Measurements from ENCODE around the gene EIF1.
"Not testable (repeated sequence)": the region's sequence is repeated elsewhere in the genome, so short reads cannot be mapped to it uniquely, and the experiment has no call there.

The EIF1 gene

DNA sequence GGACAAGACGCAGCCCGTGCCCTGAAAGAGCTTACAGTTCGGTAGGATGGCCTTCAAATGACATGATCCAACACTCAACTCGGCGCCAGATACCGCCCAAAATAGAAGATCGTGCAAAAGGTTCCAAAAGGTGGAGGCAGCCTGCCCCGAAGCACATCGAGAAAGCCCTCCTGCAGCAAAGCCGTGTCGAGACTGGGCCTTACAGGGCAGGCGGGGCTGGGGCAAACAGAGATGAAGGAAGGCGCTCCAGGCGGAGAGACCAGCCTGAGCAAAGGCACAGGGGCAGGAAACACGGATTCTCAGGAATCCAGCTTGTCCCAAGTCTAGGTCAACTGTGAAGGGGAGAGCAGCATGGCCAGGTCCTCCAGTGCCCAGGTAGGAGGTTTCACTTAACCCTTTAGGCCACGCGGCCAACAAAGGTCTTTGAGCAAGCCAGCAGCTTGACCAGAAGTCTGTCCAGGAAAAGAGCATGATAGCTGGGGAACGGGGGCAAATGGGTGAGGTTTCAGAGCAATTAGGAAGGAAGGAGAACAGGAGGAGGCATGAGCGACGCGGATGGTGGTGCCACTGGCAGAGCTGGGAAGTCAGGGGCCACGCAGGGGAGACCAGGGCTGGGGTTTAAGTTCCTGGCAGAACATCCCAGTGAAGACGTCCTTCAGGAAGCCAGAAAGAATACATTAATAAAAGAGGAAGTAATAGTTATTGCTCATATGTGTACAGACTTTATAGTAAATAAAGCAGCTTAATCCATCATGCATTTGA lies 21.2 kb upstream of the EIF1 start:
- Histone ChIP-seq H3K9ac (ENCODE audit: low read length) (peak overlapping the region; percentile 86), H3K4me3 (ENCODE audit: low read length) (no peak overlapping the region), H3K9me3 (ENCODE audit: control insufficient read depth, low read length) (no peaks in the 10 kb centered on the region), H3K36me3 (ENCODE audit: control insufficient read depth, insufficient read depth, low read length, severe bottlenecking) (no peaks in the 10 kb centered on the region), H3K27me3 (replicated peaks; ENCODE audit: control insufficient read depth, insufficient read depth, low read length) (no peaks in the 10 kb centered on the region), H3K4me1 (ENCODE audit: control insufficient read depth, insufficient read depth, low read length) (peaks cover 8% of the 10 kb centered on the region)
- DNase-seq (ENCODE audit: low read depth): no peak

DNA sequence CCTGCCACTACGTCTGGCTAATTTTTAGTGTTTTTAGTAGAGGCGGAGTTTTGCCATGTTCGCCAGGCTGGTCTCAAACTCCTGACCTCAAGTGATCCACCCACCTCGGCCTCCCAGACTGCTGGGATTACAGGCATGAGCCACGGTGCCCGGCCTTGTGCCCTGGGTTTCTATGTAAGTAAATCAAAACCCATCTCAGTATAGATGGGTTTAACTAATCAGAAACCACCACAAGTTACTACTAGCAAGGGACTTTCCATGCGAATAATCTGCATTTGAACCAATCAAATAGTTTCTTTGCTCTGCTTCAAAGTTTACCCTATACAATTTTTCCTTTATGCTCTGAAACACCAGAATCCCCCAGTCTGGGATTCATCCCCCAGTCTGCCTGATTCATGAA lies 16.5 kb upstream of the EIF1 start:
- H3K4me3 ChIP-seq (ENCODE audit: low read length): no peak overlapping the region
- H3K4me1 ChIP-seq (ENCODE audit: control insufficient read depth, insufficient read depth, low read length): no peaks in the 10 kb centered on the region
- H3K9ac ChIP-seq (ENCODE audit: low read length): no peak overlapping the region
- no peaks in the 10 kb centered on the region for H3K9me3 ChIP-seq (ENCODE audit: control insufficient read depth, low read length)
- DNase-seq (ENCODE audit: low read depth): no peak
- no peaks in the 10 kb centered on the region for H3K27me3 ChIP-seq (replicated peaks; ENCODE audit: control insufficient read depth, insufficient read depth, low read length)
- no peaks in the 10 kb centered on the region for H3K36me3 ChIP-seq (ENCODE audit: control insufficient read depth, insufficient read depth, low read length, severe bottlenecking)

DNA sequence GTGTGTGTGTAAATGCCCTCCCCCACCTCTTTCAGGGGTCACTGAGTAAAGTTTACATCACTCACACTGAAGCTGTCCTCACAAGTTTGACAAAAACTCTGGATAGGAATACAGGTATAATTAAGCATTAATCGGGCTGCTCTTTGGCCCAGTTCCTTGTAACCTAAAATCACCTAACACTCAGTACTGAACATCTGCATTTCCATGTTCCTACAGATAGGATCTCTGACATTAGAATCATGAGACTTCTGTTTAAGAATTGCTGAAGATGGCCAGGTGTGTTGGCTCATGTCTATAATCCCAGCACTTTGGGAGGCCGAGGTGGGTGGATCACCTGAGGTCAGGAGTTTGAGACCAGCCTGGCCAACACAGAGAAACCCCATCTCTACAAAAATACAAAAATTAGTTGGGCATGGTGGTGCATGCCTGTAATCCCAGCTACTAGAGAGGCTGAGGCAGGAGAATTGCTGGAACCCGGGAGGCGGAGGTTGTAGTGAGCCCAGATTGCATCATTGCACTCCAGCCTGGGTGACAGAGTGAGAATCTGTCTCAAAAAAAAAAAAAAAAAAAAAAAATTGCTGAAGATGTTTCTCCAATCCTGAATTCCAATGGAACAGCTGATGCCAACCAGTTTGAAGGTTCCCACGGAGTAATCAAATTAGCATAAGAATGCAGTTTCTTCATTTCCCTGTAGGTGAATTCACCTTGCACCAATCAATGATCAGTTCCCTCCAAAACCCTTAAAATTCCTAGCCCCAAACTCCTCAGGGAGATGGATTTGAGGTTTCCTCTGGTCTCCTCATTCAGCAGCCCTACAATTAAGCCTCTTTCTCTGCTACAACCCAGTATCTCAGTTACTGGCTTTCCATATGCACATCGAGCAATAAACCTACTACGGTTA lies 13.3 kb upstream of the EIF1 start:
- H3K4me3 ChIP-seq (ENCODE audit: low read length); H3K9me3 ChIP-seq (ENCODE audit: control insufficient read depth, low read length); DNase-seq (ENCODE audit: low read depth); H3K27me3 ChIP-seq (replicated peaks; ENCODE audit: control insufficient read depth, insufficient read depth, low read length); H3K36me3 ChIP-seq (ENCODE audit: control insufficient read depth, insufficient read depth, low read length, severe bottlenecking); H3K9ac ChIP-seq (ENCODE audit: low read length): not testable (repeated sequence)
- H3K4me1 ChIP-seq (ENCODE audit: control insufficient read depth, insufficient read depth, low read length): peaks cover 13% of the 10 kb centered on the region

DNA sequence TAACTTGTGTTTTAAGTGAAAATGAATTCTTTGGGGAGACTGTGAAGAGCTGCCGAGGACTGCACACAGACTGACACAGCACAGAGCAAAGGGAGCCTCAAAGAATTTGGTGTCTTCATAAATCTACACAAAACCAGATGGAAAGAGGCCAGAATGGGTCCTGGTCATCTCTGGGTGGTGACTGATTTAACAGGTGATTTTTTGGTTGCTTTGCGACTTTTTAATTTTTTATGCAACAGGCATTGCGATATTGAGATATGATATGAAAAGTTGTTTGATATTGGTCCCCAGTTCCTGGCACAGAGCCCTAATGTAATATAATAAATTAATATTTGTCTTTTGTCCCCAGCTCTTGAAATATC lies 12.6 kb upstream of the EIF1 start:
- no peak overlapping the region for H3K4me3 ChIP-seq (ENCODE audit: low read length)
- H3K9me3 ChIP-seq (ENCODE audit: control insufficient read depth, low read length): no peaks in the 10 kb centered on the region
- no peak overlapping the region for H3K9ac ChIP-seq (ENCODE audit: low read length)
- peaks cover 13% of the 10 kb centered on the region for H3K4me1 ChIP-seq (ENCODE audit: control insufficient read depth, insufficient read depth, low read length)
- H3K36me3 ChIP-seq (ENCODE audit: control insufficient read depth, insufficient read depth, low read length, severe bottlenecking): no peaks in the 10 kb centered on the region
- DNase-seq (ENCODE audit: low read depth): no peak
- H3K27me3 ChIP-seq (replicated peaks; ENCODE audit: control insufficient read depth, insufficient read depth, low read length): no peaks in the 10 kb centered on the region

DNA sequence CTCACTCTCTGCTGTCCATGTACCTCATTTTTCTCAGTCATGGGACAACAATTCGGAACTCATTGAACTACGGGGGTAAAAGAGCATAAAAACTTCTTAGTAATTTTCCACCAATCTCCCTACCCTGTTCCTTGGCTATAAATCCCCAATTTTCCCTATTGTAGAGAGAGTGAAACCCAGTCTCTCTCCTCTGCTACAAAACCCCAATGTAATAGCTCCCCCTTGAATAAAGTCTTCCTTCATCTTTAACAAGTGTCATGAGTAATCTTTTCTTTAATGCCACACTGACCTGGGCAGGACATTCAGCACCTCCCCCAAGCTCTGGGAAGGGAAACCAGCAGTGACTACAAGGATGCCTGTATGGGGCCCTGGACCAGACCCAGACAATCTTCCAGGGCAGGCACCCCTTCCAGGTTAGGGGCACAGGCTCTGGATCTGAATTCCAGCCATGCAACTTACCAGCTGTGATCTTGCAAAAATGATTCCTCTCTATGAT lies 10.2 kb upstream of the EIF1 start:
- no peaks in the 10 kb centered on the region for H3K27me3 ChIP-seq (replicated peaks; ENCODE audit: control insufficient read depth, insufficient read depth, low read length)
- no peak for DNase-seq (ENCODE audit: low read depth)
- H3K4me1 ChIP-seq (ENCODE audit: control insufficient read depth, insufficient read depth, low read length): peaks cover 13% of the 10 kb centered on the region
- peak overlapping the region; percentile 76 for H3K4me3 ChIP-seq (ENCODE audit: low read length)
- H3K9me3 ChIP-seq (ENCODE audit: control insufficient read depth, low read length): no peaks in the 10 kb centered on the region
- peak overlapping the region; percentile 78 for H3K9ac ChIP-seq (ENCODE audit: low read length)
- no peaks in the 10 kb centered on the region for H3K36me3 ChIP-seq (ENCODE audit: control insufficient read depth, insufficient read depth, low read length, severe bottlenecking)

DNA sequence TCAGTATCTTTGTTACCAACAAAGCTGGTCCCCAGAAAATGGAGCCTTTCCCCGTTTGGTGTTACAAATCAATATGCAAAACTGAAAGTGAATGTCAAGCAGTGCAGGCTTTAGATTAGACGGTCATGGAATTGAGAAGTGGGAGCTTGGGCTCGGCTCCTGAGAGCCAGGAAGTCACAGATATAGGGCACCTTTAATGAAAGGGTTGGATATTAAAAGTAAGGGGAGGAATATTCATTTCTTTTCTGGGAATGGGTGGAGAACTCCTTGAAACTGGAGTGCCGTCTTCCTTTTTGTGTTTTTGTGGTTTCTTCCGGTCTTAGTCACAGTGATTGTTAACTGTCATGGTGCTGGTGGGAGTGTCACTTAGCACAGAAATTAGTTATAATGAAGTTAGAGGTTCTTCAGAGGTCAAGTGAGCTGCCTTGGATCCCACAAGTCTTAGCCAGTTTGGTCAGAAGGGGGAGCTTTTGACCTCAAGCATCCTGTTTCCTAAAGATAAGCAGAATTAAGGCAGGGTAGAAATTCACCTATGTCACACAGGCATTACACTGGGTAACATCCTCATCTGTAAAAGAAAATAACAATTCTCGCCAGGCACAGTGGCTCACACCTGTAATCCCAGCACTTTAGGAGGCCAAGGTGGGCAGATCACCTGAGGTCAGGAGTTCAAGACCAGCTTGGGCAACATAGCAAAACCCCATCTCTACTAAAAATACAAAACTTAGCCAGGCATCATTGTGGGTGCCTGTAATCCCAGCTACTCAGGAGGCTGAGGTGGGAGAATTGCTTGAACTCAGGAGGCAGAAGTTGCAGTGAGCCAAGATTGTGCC lies 9.6 kb upstream of the EIF1 start:
- Histone ChIP-seq H3K4me3 (ENCODE audit: low read length) (peak overlapping the region; percentile 76), H3K27me3 (replicated peaks; ENCODE audit: control insufficient read depth, insufficient read depth, low read length) (no peaks in the 10 kb centered on the region), H3K9me3 (ENCODE audit: control insufficient read depth, low read length) (no peaks in the 10 kb centered on the region), H3K4me1 (ENCODE audit: control insufficient read depth, insufficient read depth, low read length) (peaks cover 13% of the 10 kb centered on the region), H3K9ac (ENCODE audit: low read length) (peak overlapping the region; percentile 78), H3K36me3 (ENCODE audit: control insufficient read depth, insufficient read depth, low read length, severe bottlenecking) (no peaks in the 10 kb centered on the region)
- DNase-seq (ENCODE audit: low read depth): peak; percentile 30

DNA sequence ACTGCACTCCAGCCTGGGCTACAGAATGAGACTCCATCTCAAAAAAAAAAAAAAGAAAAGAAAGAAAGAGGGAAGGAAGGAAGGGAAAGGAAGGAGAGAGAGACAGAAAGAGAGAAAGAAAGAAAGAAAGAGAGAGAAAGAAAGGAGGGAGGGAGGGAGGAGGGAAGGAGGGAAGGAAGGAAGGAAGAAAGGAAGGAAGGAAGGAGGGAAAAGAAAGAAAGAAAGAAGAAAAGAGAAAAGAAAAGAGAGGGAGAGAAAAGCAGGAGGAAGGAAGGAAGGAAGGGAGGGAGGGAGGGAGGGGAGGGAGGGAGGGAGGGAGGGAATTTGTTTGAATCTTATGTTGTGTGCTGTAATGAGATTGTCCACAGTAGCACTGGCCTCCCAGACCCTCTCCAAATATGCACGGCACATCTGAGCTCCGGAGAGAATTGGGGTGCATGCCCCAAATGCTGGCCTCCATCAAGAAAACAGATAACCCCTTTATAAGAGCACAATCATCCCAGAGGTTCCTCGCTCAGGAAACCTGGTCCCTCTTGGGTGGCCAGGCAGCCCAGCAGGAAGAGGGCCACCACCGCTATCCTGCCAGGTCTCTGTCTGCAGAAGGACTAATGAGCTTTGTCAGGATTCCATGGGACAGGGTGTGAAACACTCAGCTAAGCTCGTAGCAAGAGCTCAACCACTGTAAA lies 8.8 kb upstream of the EIF1 start:
- Histone ChIP-seq H3K4me1 (ENCODE audit: control insufficient read depth, insufficient read depth, low read length) (peaks cover 13% of the 10 kb centered on the region), H3K27me3 (replicated peaks; ENCODE audit: control insufficient read depth, insufficient read depth, low read length) (no peaks in the 10 kb centered on the region), H3K9ac (ENCODE audit: low read length) (no peak overlapping the region), H3K36me3 (ENCODE audit: control insufficient read depth, insufficient read depth, low read length, severe bottlenecking) (no peaks in the 10 kb centered on the region), H3K9me3 (ENCODE audit: control insufficient read depth, low read length) (no peaks in the 10 kb centered on the region), H3K4me3 (ENCODE audit: low read length) (no peak overlapping the region)
- DNase-seq (ENCODE audit: low read depth): no peak

DNA sequence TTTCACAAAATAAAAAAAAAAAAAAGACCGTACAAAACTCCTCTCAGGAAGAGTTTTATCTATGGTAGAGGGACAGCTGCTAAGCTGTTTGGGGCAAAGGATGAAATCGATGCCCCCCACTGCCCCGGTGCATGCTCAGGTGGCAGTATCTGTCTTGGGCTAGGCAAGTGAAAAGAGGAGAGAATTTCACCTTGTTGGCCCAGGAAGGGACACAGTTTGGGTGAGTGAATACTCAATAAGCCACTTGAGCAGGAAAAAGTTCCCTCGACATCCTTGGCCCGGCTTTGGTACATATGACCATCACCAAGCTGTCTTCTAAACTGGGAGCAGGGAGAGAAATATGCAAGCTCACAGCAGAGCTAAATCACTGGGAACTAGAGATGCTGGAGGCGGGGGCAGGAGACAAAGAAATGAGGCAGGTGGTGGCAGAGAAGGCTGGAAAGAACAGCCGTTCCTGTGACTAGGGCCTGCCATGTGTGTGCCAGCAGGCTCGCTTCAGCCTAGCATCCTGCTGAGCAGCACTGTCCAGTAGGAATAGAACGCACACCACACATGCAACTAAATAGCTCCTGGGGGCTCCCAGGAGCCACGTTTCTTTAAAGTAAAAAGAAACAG lies 8.2 kb upstream of the EIF1 start:
- DNase-seq (ENCODE audit: low read depth): no peak
- Histone ChIP-seq H3K4me3 (ENCODE audit: low read length) (no peak overlapping the region), H3K27me3 (replicated peaks; ENCODE audit: control insufficient read depth, insufficient read depth, low read length) (no peaks in the 10 kb centered on the region), H3K4me1 (ENCODE audit: control insufficient read depth, insufficient read depth, low read length) (peaks cover 13% of the 10 kb centered on the region), H3K9ac (ENCODE audit: low read length) (no peak overlapping the region), H3K9me3 (ENCODE audit: control insufficient read depth, low read length) (no peaks in the 10 kb centered on the region), H3K36me3 (ENCODE audit: control insufficient read depth, insufficient read depth, low read length, severe bottlenecking) (no peaks in the 10 kb centered on the region)

DNA sequence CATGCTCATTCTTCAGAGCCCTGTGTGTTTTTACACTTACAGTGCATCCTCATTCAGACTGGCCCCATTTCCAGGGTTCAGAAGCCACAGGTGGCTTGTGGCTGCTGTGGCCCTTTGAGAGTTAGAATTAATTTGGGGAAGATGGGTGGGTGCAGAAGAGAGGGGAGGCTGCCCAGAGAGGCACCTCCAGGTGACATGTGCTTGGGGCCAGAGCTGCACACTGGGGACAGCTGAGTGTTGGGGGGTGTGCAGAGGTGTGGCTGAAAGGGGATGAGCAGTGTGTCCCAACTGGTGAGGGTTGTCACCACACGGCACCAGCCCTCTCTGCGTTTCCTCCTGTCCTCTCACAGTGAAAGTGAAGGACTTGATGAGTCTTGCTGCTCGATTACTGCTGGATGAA lies 6.9 kb upstream of the EIF1 start:
- Histone ChIP-seq H3K9ac (ENCODE audit: low read length) (no peak overlapping the region), H3K9me3 (ENCODE audit: control insufficient read depth, low read length) (no peaks in the 10 kb centered on the region), H3K36me3 (ENCODE audit: control insufficient read depth, insufficient read depth, low read length, severe bottlenecking) (no peaks in the 10 kb centered on the region), H3K4me1 (ENCODE audit: control insufficient read depth, insufficient read depth, low read length) (peaks cover 13% of the 10 kb centered on the region), H3K4me3 (ENCODE audit: low read length) (no peak overlapping the region), H3K27me3 (replicated peaks; ENCODE audit: control insufficient read depth, insufficient read depth, low read length) (no peaks in the 10 kb centered on the region)
- DNase-seq (ENCODE audit: low read depth): no peak

DNA sequence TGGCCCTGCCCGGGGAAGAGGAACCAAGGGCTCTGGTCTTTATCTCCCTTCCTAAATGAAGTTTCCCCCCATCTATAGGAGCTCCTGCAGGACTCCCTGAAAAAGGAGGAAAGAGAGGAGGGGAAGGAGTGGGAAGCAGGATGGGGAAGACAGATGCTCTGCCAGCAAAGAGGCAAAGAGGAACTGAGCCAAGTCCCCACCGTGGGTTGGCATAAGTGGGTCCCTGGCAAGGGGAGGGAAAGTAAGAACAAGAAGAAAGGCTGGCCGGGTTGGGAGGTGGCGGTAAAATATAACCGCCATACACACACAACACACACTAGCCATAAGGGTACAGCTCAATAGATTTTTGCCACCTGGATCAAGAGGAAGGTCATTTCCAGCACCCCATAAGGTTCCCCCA lies 6.1 kb upstream of the EIF1 start:
- Histone ChIP-seq H3K4me1 (ENCODE audit: control insufficient read depth, insufficient read depth, low read length) (peaks cover 13% of the 10 kb centered on the region), H3K9ac (ENCODE audit: low read length) (no peak overlapping the region), H3K36me3 (ENCODE audit: control insufficient read depth, insufficient read depth, low read length, severe bottlenecking) (no peaks in the 10 kb centered on the region), H3K27me3 (replicated peaks; ENCODE audit: control insufficient read depth, insufficient read depth, low read length) (no peaks in the 10 kb centered on the region), H3K9me3 (ENCODE audit: control insufficient read depth, low read length) (no peaks in the 10 kb centered on the region), H3K4me3 (ENCODE audit: low read length) (no peak overlapping the region)
- DNase-seq (ENCODE audit: low read depth): no peak
